Neural crest cell (in vitro differentiated cells): ENCODE data around the gene C4orf54. TPM values are rescaled to one million over a fixed set of nuclear protein-coding genes. Genes with fewer than 3 reads are reported as not detected.

ENCODE experiments used
- DNase-seq: peaks from one replicate; pipeline ENCODE4 v3.0.0; 2021; ENCODE audit warnings: low read depth, mixed read lengths, low spot score
- H3K27ac Mint-ChIP-seq: one replicate; pipeline ENCODE4 v1.8.0; 2021; ENCODE audit warnings: mild to moderate bottlenecking, mixed read lengths; ENCODE audit not compliant: unreplicated experiment
- H3K27me3 Mint-ChIP-seq: 2 replicates; pipeline ENCODE4 v1.8.0; 2021; ENCODE audit warnings: low read depth, mild to moderate bottlenecking, mixed read lengths
- H3K36me3 Mint-ChIP-seq: 2 replicates; pipeline ENCODE4 v1.8.0; 2021; ENCODE audit warnings: low read depth, mild to moderate bottlenecking, mixed read lengths
- H3K4me1 Mint-ChIP-seq: 2 replicates; pipeline ENCODE4 v1.8.0; 2021; ENCODE audit warnings: mixed read lengths
- H3K4me3 Mint-ChIP-seq: one replicate; pipeline ENCODE4 v1.8.0; 2021; ENCODE audit warnings: mild to moderate bottlenecking, mixed read lengths
- H3K9me3 Mint-ChIP-seq: 2 replicates; pipeline ENCODE4 v1.8.0; 2021; ENCODE audit warnings: mixed read lengths
- total RNA-seq: library from RNA; stranded (reverse); gene quantifications from 2 replicates; pipeline ENCODE4 v1.2.1, GENCODE V29; 2021
- TF ChIP-seq, protein P1 (sequence below): fragments of 200-600 bp; sonication (generic); conservative IDR thresholded peaks from 2 replicates; pipeline ENCODE4 v1.5.0; 2021; ENCODE audit warnings: antibody characterized with exemption, mild to moderate bottlenecking

Gene C4orf54
- total RNA-seq, 1 donor from 2014 or later: 0.05 TPM

DNA sequence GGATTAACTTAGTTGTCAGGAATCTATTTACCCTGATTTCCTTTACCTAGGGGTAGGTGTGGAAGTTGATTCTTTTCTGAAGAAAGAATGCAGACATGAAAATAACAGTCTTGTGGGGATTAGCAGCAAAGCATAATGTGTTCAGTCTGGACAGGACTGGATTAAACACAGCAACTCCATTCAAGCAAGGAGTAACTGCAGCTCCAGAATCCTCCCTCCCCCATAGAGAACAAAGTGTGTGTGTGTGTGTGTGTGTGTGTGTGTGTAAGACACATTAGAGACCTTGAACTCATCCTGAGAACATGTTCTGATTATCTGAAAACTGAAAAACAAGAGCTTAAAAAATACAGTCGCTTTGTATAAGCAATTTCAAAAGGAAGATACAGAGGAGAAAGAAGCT, 9.3 kb downstream of the C4orf54 start:
- Mint-ChIP-seq H3K9me3 (no peaks in the 10 kb centered on the region), H3K27ac (peak overlapping the region; percentile 21), H3K4me1 (peaks cover 50% of the 10 kb centered on the region), H3K36me3 (no peaks in the 10 kb centered on the region), H3K27me3 (no peaks in the 10 kb centered on the region), H3K4me3 (no peak overlapping the region)
- DNase-seq: no peak
- TF ChIP-seq, protein P1, sequence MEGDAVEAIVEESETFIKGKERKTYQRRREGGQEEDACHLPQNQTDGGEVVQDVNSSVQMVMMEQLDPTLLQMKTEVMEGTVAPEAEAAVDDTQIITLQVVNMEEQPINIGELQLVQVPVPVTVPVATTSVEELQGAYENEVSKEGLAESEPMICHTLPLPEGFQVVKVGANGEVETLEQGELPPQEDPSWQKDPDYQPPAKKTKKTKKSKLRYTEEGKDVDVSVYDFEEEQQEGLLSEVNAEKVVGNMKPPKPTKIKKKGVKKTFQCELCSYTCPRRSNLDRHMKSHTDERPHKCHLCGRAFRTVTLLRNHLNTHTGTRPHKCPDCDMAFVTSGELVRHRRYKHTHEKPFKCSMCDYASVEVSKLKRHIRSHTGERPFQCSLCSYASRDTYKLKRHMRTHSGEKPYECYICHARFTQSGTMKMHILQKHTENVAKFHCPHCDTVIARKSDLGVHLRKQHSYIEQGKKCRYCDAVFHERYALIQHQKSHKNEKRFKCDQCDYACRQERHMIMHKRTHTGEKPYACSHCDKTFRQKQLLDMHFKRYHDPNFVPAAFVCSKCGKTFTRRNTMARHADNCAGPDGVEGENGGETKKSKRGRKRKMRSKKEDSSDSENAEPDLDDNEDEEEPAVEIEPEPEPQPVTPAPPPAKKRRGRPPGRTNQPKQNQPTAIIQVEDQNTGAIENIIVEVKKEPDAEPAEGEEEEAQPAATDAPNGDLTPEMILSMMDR: no peak

DNA sequence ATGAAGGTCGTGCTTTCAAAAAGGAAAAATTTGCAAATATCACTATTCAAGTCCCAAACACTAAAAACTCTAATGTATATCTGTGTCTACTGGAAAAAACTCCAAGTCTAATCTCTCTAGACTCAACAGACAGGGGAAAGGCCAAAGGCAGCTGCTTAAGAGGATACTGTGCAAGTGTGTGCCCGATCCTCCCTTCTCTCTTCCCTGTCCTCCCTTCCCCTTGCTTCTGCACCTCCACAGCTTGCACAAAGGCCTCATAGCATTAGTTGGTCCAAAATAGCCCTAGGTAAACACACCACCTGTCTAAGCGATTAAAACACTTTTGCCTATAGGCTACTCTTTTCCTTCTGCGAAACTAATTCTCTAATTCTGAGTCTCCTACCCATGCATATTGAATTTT, 10.6 kb downstream of the C4orf54 start:
- Mint-ChIP-seq H3K4me1 (peaks cover 63% of the 10 kb centered on the region), H3K27me3 (no peaks in the 10 kb centered on the region), H3K9me3 (no peaks in the 10 kb centered on the region), H3K4me3 (peak overlapping the region; percentile 12), H3K36me3 (no peaks in the 10 kb centered on the region), H3K27ac (no peak overlapping the region)
- no peak for DNase-seq
- TF ChIP-seq, protein P1: no peak

DNA sequence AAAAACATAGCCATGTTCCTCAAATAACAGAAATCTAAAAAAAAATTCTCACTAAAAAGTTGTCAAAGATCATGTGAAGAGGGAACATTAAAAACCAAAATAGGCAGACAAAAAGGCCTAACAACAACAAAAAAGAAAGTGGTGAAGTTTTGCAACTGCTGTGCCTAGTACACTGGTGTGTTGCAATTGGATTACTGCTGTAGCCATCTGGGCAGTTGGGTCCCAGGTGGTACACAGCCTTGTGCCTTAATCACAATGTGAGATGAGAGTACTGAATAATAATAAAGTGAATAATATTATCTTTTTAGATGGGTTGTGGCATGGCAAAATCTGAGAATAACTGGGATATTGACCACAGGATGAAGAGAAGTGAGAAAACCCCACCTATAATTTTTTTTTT, 12.0 kb downstream of the C4orf54 start:
- H3K36me3 Mint-ChIP-seq: no peaks in the 10 kb centered on the region
- no peaks in the 10 kb centered on the region for H3K9me3 Mint-ChIP-seq
- H3K4me3 Mint-ChIP-seq: peak overlapping the region; percentile 10
- H3K27ac Mint-ChIP-seq: no peak overlapping the region
- no peak for DNase-seq
- TF ChIP-seq, protein P1: no peak
- peaks cover 74% of the 10 kb centered on the region for H3K4me1 Mint-ChIP-seq
- H3K27me3 Mint-ChIP-seq: no peaks in the 10 kb centered on the region

DNA sequence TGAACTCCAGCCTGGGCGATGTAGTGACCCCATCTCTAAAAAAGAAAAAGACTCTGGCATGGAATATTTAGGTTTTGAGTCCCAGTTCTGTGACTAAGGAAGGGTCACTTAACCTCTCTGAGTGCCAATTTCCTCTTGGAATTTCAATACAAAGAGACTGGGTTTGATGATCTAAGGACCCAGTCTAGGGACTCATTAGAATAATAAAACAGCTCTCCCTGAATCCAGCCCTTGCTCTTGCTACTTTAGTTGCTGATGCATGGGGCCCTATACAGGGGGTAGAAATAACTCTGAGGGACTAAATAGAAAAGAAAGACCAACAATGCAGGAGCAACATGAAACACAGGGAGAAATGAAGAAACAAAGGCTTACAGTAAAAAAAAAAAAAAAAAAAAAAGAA, 12.6 kb downstream of the C4orf54 start:
- DNase-seq: no peak
- H3K4me1 Mint-ChIP-seq: peaks cover 80% of the 10 kb centered on the region
- peak overlapping the region; percentile 52 for H3K4me3 Mint-ChIP-seq
- no peaks in the 10 kb centered on the region for H3K36me3 Mint-ChIP-seq
- TF ChIP-seq, protein P1: no peak
- H3K9me3 Mint-ChIP-seq: no peaks in the 10 kb centered on the region
- H3K27ac Mint-ChIP-seq: peak overlapping the region; percentile 94
- H3K27me3 Mint-ChIP-seq: no peaks in the 10 kb centered on the region

DNA sequence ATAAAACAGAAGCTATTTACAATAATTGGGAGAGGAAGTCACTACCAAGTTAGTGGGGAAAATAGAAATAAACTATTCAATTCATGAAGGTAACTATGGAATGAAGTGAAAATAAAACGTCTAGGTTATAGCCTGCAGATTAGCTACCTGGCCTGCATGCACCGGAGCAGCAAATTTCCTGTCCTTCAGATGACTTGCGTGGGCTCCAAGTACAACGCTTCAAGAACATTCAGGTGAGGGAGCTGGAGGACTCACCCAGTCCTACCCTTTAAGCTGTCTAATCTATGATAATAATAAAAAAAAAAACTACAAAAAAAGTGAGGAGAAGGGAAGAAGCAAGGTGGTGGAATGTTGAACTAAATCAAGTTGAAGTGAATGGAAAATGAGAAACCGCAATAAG, 13.2 kb downstream of the C4orf54 start:
- H3K9me3 Mint-ChIP-seq: no peaks in the 10 kb centered on the region
- peak overlapping the region; percentile 52 for H3K4me3 Mint-ChIP-seq
- H3K27me3 Mint-ChIP-seq: no peaks in the 10 kb centered on the region
- peak overlapping the region; percentile 94 for H3K27ac Mint-ChIP-seq
- H3K4me1 Mint-ChIP-seq: peaks cover 80% of the 10 kb centered on the region
- H3K36me3 Mint-ChIP-seq: no peaks in the 10 kb centered on the region
- TF ChIP-seq, protein P1: no peak
- DNase-seq: no peak
